ENCODE data around the gene ABHD13.
"Not testable (repeated sequence)": the region's sequence is repeated elsewhere in the genome, so short reads cannot be mapped to it uniquely, and the experiment has no call there.

The ABHD13 gene

GRCh38 chr13:108212886-108213285, 5.3 kb upstream of the ABHD13 start:
- H3K36me3 Mint-ChIP-seq: peaks cover 26% of the 10 kb centered on the region
- H3K4me3 Mint-ChIP-seq: peak overlapping the region; percentile 44
- ATAC-seq (ENCODE audit: low read depth): peak; percentile 35
- peaks cover 26% of the 10 kb centered on the region for H3K4me1 Mint-ChIP-seq
- no peaks in the 10 kb centered on the region for H3K27me3 Mint-ChIP-seq
- DNase-seq (ENCODE audit: low spot score in 2 of 2): no peak
- H3K27ac Mint-ChIP-seq: peak overlapping the region; percentile 91
- H3K9me3 Mint-ChIP-seq: peaks cover 5% of the 10 kb centered on the region

- Mint-ChIP-seq H3K27me3 (no peaks in the 10 kb centered on the region), H3K4me1 (peaks cover 26% of the 10 kb centered on the region), H3K27ac (peak overlapping the region; percentile 91), H3K36me3 (peaks cover 23% of the 10 kb centered on the region), H3K4me3 (peak overlapping the region; percentile 97), H3K9me3 (peaks cover 4% of the 10 kb centered on the region)
- DNase-seq (ENCODE audit: low spot score in 2 of 2) (no peak), ATAC-seq (ENCODE audit: low read depth) (no peak)
Measured at GRCh38 chr13:108213946-108214345, 4.2 kb upstream of the ABHD13 start.

GRCh38 chr13:108214441-108215271, 3.5 kb upstream of the ABHD13 start:
- Mint-ChIP-seq H3K4me1 (peaks cover 28% of the 10 kb centered on the region), H3K9me3 (peaks cover 3% of the 10 kb centered on the region), H3K4me3 (peak overlapping the region; percentile 97), H3K27ac (peak overlapping the region; percentile 91), H3K36me3 (peaks cover 17% of the 10 kb centered on the region), H3K27me3 (no peaks in the 10 kb centered on the region)
- ATAC-seq (ENCODE audit: low read depth) (no peak), DNase-seq (ENCODE audit: low spot score in 2 of 2) (no peak)

GRCh38 chr13:108215436-108215835, 2.8 kb upstream of the ABHD13 start, which contains the start of gene LIG4:
Gene LIG4 (minus strand): TSS chr13:108215536. CDS start chr13:108211268, 4,268 bp downstream.
- peak within 1 kb of the TSS; percentile 91 for H3K27ac Mint-ChIP-seq
- DNase-seq (ENCODE audit: low spot score in 2 of 2): peak; percentile 87 to 89
- H3K4me3 Mint-ChIP-seq: peak within 1 kb of the TSS; percentile 97
- peaks cover 31% of the 10 kb centered on the region for H3K4me1 Mint-ChIP-seq
- peaks cover 10% of the 10 kb centered on the region for H3K36me3 Mint-ChIP-seq
- H3K27me3 Mint-ChIP-seq: no peaks in the 10 kb centered on the region
- no peaks in the 10 kb centered on the region for H3K9me3 Mint-ChIP-seq
- ATAC-seq (ENCODE audit: low read depth): peak; percentile 72

GRCh38 chr13:108217307-108218043, 717 bp upstream of the ABHD13 start:
- peaks cover 30% of the 10 kb centered on the region for H3K4me1 Mint-ChIP-seq
- not testable (repeated sequence) for ATAC-seq (ENCODE audit: low read depth); H3K36me3 Mint-ChIP-seq; H3K9me3 Mint-ChIP-seq; H3K27me3 Mint-ChIP-seq; DNase-seq (ENCODE audit: low spot score in 2 of 2)
- peak overlapping the region; percentile 97 for H3K27ac Mint-ChIP-seq
- H3K4me3 Mint-ChIP-seq: peak overlapping the region; percentile 98

- Mint-ChIP-seq H3K27ac (peak overlapping the region; percentile 97), H3K36me3 (no peaks in the 10 kb centered on the region), H3K27me3 (no peaks in the 10 kb centered on the region), H3K4me3 (peak overlapping the region; percentile 18), H3K4me1 (peaks cover 23% of the 10 kb centered on the region), H3K9me3 (no peaks in the 10 kb centered on the region)
- ATAC-seq (ENCODE audit: low read depth): no peak
- DNase-seq (ENCODE audit: low spot score in 2 of 2): no peak
Measured at GRCh38 chr13:108220041-108220440, 1.8 kb downstream of the ABHD13 start.

GRCh38 chr13:108223687-108224503, 5.7 kb downstream of the ABHD13 start:
- ATAC-seq (ENCODE audit: low read depth): no peak
- no peak overlapping the region for H3K27ac Mint-ChIP-seq
- peaks cover 38% of the 10 kb centered on the region for H3K4me1 Mint-ChIP-seq
- H3K27me3 Mint-ChIP-seq: no peaks in the 10 kb centered on the region
- no peaks in the 10 kb centered on the region for H3K36me3 Mint-ChIP-seq
- DNase-seq (ENCODE audit: low spot score in 2 of 2): no peak
- H3K9me3 Mint-ChIP-seq: no peaks in the 10 kb centered on the region
- H3K4me3 Mint-ChIP-seq: no peak overlapping the region

GRCh38 chr13:108225440-108225839, 7.2 kb downstream of the ABHD13 start:
- Mint-ChIP-seq H3K27ac (peak overlapping the region; percentile 8), H3K4me1 (peaks cover 35% of the 10 kb centered on the region), H3K27me3 (no peaks in the 10 kb centered on the region), H3K4me3 (no peak overlapping the region), H3K9me3 (no peaks in the 10 kb centered on the region), H3K36me3 (peaks cover 12% of the 10 kb centered on the region)
- ATAC-seq (ENCODE audit: low read depth) (no peak), DNase-seq (ENCODE audit: low spot score in 2 of 2) (no peak)

- Mint-ChIP-seq H3K27ac (peak overlapping the region; percentile 8), H3K27me3 (no peaks in the 10 kb centered on the region), H3K4me1 (peaks cover 32% of the 10 kb centered on the region), H3K4me3 (no peak overlapping the region), H3K9me3 (no peaks in the 10 kb centered on the region), H3K36me3 (peaks cover 12% of the 10 kb centered on the region)
- DNase-seq (ENCODE audit: low spot score in 2 of 2): no peak
- ATAC-seq (ENCODE audit: low read depth): peak; percentile 37
Measured at GRCh38 chr13:108226184-108226583, 8.0 kb downstream of the ABHD13 start.

- Mint-ChIP-seq H3K27ac (no peak overlapping the region), H3K9me3 (no peaks in the 10 kb centered on the region), H3K4me1 (peaks cover 30% of the 10 kb centered on the region), H3K27me3 (no peaks in the 10 kb centered on the region), H3K36me3 (peaks cover 12% of the 10 kb centered on the region), H3K4me3 (no peak overlapping the region)
- DNase-seq (ENCODE audit: low spot score in 2 of 2): peak; percentile 27 to 41
- no peak for ATAC-seq (ENCODE audit: low read depth)
Measured at GRCh38 chr13:108227651-108228272, 9.6 kb downstream of the ABHD13 start.

- Mint-ChIP-seq H3K9me3 (no peaks in the 10 kb centered on the region), H3K27me3 (no peaks in the 10 kb centered on the region), H3K36me3 (peaks cover 15% of the 10 kb centered on the region), H3K4me1 (peaks cover 19% of the 10 kb centered on the region), H3K4me3 (no peak overlapping the region), H3K27ac (no peak overlapping the region)
- ATAC-seq (ENCODE audit: low read depth) (no peak), DNase-seq (ENCODE audit: low spot score in 2 of 2) (no peak)
Measured at GRCh38 chr13:108230377-108230776, 12.2 kb downstream of the ABHD13 start.

- H3K4me1 Mint-ChIP-seq: no peaks in the 10 kb centered on the region
- H3K27ac Mint-ChIP-seq: no peak overlapping the region
Measured at GRCh38 chr13:108249150-108249549, 31.0 kb downstream of the ABHD13 start.

GRCh38 chr13:108257248-108257647, 39.1 kb downstream of the ABHD13 start:
- no peak overlapping the region for H3K4me3 Mint-ChIP-seq
- DNase-seq (ENCODE audit: low spot score in 2 of 2) (no peak), ATAC-seq (ENCODE audit: low read depth) (no peak)
- no peaks in the 10 kb centered on the region for H3K4me1 Mint-ChIP-seq
- no peaks in the 10 kb centered on the region for H3K27me3 Mint-ChIP-seq
- H3K27ac Mint-ChIP-seq: no peak overlapping the region
- H3K36me3 Mint-ChIP-seq: peaks cover 8% of the 10 kb centered on the region
- no peaks in the 10 kb centered on the region for H3K9me3 Mint-ChIP-seq

More at GRCh38 chr13:108249150-108249549, 31.0 kb downstream of the ABHD13 start:
- ATAC-seq (ENCODE audit: low read depth): no peak
- Mint-ChIP-seq H3K36me3 (peaks cover 9% of the 10 kb centered on the region), H3K27me3 (no peaks in the 10 kb centered on the region), H3K9me3 (peaks cover 21% of the 10 kb centered on the region), H3K4me3 (no peak overlapping the region)
- DNase-seq (ENCODE audit: low spot score in 2 of 2): no peak
